Measurements from ENCODE around the gene E2F4. TPM values are rescaled to one million over a fixed set of nuclear protein-coding genes. Genes with fewer than 3 reads are reported as not detected.

Gene E2F4
- total RNA-seq, 1 donor from 2014 or later, result 35.3 TPM

DNA sequence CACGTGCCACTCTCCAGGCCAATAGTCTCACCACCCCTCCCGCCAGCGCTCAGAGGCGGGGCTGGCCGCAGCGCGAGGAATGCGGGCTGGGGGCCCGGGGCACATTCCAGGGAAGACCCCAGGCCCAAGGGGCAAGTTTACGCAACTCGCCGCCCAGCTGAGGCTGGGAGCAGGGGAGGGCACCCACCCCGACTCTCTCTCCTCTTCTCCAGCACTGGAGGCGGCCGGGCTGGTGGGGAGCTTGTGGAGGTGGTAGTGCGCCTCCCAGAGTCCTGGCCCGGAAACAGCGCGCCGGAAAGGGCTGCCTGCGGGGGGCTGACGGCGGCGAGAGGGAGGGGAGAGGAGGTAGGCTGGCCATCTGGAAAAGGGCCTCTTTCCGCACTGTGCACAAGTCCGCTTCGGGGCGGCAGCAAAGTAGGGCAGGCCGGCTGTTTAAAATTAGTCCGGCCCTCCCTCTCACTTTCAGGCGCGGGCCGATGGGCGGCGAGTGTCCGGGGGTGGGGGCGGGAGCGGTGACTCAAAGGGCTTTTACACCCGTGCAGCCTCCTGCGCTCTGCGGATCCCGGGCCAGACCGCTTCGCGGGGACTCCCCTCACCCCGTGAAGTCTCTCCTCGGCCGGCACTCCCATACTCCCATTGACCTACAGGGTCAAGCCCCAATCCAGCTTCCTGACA, 54.3 kb downstream of the E2F4 start:
- no peak overlapping the region for H3K27ac ChIP-seq
- H3K36me3 ChIP-seq, result no peaks in the 10 kb centered on the region
- peak overlapping the region; percentile 92 for H3K4me3 Mint-ChIP-seq
- H3K9me3 ChIP-seq (ENCODE audit: low read depth), result no peaks in the 10 kb centered on the region
- H3K4me1 ChIP-seq, result peaks cover 25% of the 10 kb centered on the region
- H4K20me1 ChIP-seq (ENCODE audit: low read depth), result peaks cover 6% of the 10 kb centered on the region
- peaks cover 30% of the 10 kb centered on the region for H3K4me1 Mint-ChIP-seq
- peak overlapping the region; percentile 87 for H2AFZ ChIP-seq (replicated peaks)
- peak overlapping the region; percentile 92 for H3K4me2 ChIP-seq
- no peaks in the 10 kb centered on the region for H3K9me3 Mint-ChIP-seq
- peaks cover 26% of the 10 kb centered on the region for H3K27me3 Mint-ChIP-seq (ENCODE audit: insufficient read depth, low read depth)
- H3K79me2 ChIP-seq (ENCODE audit: low read depth), result no peaks in the 10 kb centered on the region
- peaks cover 41% of the 10 kb centered on the region for H3K27me3 ChIP-seq
- no peak for TF ChIP-seq EZH2 (IDR thresholded peaks at IDR 0.05)
- TF ChIP-seq, protein P1, sequence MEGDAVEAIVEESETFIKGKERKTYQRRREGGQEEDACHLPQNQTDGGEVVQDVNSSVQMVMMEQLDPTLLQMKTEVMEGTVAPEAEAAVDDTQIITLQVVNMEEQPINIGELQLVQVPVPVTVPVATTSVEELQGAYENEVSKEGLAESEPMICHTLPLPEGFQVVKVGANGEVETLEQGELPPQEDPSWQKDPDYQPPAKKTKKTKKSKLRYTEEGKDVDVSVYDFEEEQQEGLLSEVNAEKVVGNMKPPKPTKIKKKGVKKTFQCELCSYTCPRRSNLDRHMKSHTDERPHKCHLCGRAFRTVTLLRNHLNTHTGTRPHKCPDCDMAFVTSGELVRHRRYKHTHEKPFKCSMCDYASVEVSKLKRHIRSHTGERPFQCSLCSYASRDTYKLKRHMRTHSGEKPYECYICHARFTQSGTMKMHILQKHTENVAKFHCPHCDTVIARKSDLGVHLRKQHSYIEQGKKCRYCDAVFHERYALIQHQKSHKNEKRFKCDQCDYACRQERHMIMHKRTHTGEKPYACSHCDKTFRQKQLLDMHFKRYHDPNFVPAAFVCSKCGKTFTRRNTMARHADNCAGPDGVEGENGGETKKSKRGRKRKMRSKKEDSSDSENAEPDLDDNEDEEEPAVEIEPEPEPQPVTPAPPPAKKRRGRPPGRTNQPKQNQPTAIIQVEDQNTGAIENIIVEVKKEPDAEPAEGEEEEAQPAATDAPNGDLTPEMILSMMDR (IDR thresholded peaks at IDR 0.05), result peak; percentile 62
- no peak for TF ChIP-seq EZH2phosphoT487 (IDR thresholded peaks at IDR 0.05)
- peaks cover 35% of the 10 kb centered on the region for H3F3A ChIP-seq (ENCODE audit: low read depth)
- peak overlapping the region; percentile 64 for H3K4me3 ChIP-seq
- no peak overlapping the region for H3K9ac ChIP-seq
- DNase-seq (ENCODE audit: low spot score), result peak; percentile 90
- no peaks in the 10 kb centered on the region for H3K36me3 Mint-ChIP-seq
- H3K27ac Mint-ChIP-seq, result no peak overlapping the region

DNA sequence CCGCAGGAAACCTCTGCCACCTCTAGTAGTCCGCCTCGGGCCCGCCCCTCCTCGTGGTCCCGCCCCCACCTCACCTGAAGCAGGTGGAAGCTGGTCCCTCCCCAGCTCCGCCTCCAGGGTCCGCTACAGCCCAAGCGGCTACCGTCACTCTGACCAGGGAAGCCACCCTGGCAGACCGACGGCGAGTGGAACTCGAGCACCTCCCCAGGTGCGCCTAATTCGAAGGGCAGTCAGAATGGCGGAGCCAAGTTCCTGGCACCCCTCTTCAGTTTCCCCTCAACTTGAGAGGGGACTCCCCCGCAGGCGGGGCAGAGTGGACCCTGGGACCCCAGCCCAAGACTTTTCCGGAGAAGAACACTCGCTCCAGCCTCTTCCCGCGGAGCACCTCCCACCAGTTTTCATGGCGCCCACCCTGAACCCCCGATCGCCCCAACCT, 54.8 kb downstream of the E2F4 start:
- Histone ChIP-seq H3F3A (ENCODE audit: low read depth) (peaks cover 35% of the 10 kb centered on the region), H3K79me2 (ENCODE audit: low read depth) (no peaks in the 10 kb centered on the region), H3K4me3 (peak overlapping the region; percentile 64), H3K36me3 (no peaks in the 10 kb centered on the region), H4K20me1 (ENCODE audit: low read depth) (peaks cover 6% of the 10 kb centered on the region), H3K9me3 (ENCODE audit: low read depth) (no peaks in the 10 kb centered on the region), H3K27me3 (peaks cover 41% of the 10 kb centered on the region), H3K4me1 (peaks cover 25% of the 10 kb centered on the region), H2AFZ (replicated peaks) (peak overlapping the region; percentile 87), H3K4me2 (peak overlapping the region; percentile 92), H3K27ac (no peak overlapping the region), H3K9ac (no peak overlapping the region)
- Mint-ChIP-seq H3K36me3 (no peaks in the 10 kb centered on the region), H3K4me3 (peak overlapping the region; percentile 92), H3K4me1 (peaks cover 27% of the 10 kb centered on the region), H3K9me3 (no peaks in the 10 kb centered on the region), H3K27me3 (ENCODE audit: insufficient read depth, low read depth) (peaks cover 26% of the 10 kb centered on the region), H3K27ac (no peak overlapping the region)
- DNase-seq (ENCODE audit: low spot score), result peak; percentile 67
- no peak for TF ChIP-seq EZH2 (IDR thresholded peaks at IDR 0.05)

DNA sequence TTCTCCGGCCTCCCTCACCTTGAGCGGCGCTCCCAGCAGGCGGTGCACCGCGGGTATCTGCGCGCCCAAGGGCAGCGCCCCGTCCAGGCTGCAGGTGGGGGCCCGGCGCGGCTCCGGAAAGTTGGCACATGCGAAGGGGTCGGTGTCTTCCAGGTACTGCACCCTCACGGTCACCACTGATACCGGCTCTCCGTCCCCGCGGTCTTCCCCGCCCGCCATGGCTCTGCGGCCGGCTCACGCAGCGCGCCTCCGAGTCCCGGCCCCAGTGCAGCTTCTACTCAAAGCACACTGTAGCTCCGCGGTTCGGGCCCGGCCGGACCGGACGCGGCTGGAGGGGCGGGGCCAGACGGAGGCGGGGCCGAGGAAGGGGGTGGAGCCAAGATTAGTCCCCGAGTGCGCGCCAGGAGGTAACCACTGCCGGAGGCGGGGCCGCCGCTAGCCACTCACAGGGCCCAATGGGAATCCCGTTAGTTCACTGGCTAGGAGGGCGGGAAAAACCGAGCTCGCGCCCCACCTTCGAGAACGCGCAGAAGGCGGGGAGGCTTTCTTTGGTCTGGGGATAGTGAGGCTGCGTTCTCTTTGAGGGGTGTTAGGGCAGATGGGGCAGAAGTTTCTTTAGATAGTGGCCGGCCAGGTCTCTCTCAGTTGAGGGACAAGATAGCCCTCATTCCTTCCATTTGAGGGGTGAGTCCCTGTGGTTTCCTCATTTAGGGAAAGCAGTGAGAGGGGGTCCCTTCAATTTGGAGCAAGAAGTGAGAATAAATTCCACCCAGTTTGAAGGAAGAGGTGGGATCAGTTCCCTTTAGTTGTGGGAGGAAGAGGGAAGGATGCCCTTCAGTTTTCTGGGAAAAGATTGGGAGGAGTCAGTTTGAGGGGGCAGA, 55.5 kb downstream of the E2F4 start, which contains the start of gene FHOD1:
Gene FHOD1 (minus strand): TSS at position 290 of the 881 bp plus-strand sequence. CDS start 71 bp downstream, at position 219.
- no peaks in the 10 kb centered on the region for H3K36me3 Mint-ChIP-seq
- H3K79me2 ChIP-seq (ENCODE audit: low read depth), result no peaks in the 10 kb centered on the region
- peak within 1 kb of the TSS; percentile 96 for H2AFZ ChIP-seq (replicated peaks)
- peak within 1 kb of the TSS; percentile 92 for H3K4me3 Mint-ChIP-seq
- peaks cover 25% of the 10 kb centered on the region for H3K4me1 ChIP-seq
- no peak within 1 kb of the TSS for H3K27ac ChIP-seq
- H3K9me3 ChIP-seq (ENCODE audit: low read depth), result no peaks in the 10 kb centered on the region
- peaks cover 35% of the 10 kb centered on the region for H3F3A ChIP-seq (ENCODE audit: low read depth)
- H3K9me3 Mint-ChIP-seq, result no peaks in the 10 kb centered on the region
- TF ChIP-seq EZH2phosphoT487 (IDR thresholded peaks at IDR 0.05), result no peak
- TF ChIP-seq, protein P1 (IDR thresholded peaks at IDR 0.05), result no peak
- no peak for TF ChIP-seq EZH2 (IDR thresholded peaks at IDR 0.05)
- H3K27me3 ChIP-seq, result peaks cover 41% of the 10 kb centered on the region
- H3K9ac ChIP-seq, result no peak within 1 kb of the TSS
- H3K36me3 ChIP-seq, result no peaks in the 10 kb centered on the region
- H3K27ac Mint-ChIP-seq, result peak within 1 kb of the TSS; percentile 87
- H4K20me1 ChIP-seq (ENCODE audit: low read depth), result peaks cover 6% of the 10 kb centered on the region
- peaks cover 26% of the 10 kb centered on the region for H3K27me3 Mint-ChIP-seq (ENCODE audit: insufficient read depth, low read depth)
- DNase-seq (ENCODE audit: low spot score), result peak; percentile 98
- peak within 1 kb of the TSS; percentile 92 for H3K4me2 ChIP-seq
- peaks cover 27% of the 10 kb centered on the region for H3K4me1 Mint-ChIP-seq
- peak within 1 kb of the TSS; percentile 64 for H3K4me3 ChIP-seq

All from neural progenitor cell (in vitro differentiated cells).